OCI-LY7 (cell line): Measurements from ENCODE around the gene PARVB. TPM values are rescaled to one million over a fixed set of nuclear protein-coding genes. Genes with fewer than 3 reads are reported as not detected.

Source experiments
- BruUV-seq: library from RNA; stranded (reverse); fragments of 400-500 nt; replicated peaks from 2 replicates; lab custom pipeline; 2021; lab: Mats Ljungman, UMichigan
- CTCF ChIA-PET: fragments of 300-600 bp; sonication (Branson Sonifier 250); formaldehyde crosslinking; loops from one replicate; lab custom pipeline; 2022; ENCODE audit warnings: antibody characterized with exemption; ENCODE audit not compliant: unreplicated experiment; lab: Charles Lee
- POLR2A ChIA-PET: fragments of 300-600 bp; sonication (Branson Sonifier 250); formaldehyde crosslinking; loops from one replicate; lab custom pipeline; 2022; ENCODE audit warnings: antibody characterized with exemption; lab: Charles Lee
- DNase-seq: peaks from one replicate; pipeline ENCODE4 v3.0.0-alpha.2; 2015; ENCODE audit warnings: low spot score
- H2AFZ ChIP-seq: fragments of 200-600 bp; sonication (generic), shearing (Covaris generic); 2 replicates; pipeline ENCODE4 v1.6.1; 2014; ENCODE audit warnings: mild to moderate bottlenecking, antibody characterized with exemption, low read length, moderate library complexity
- H3K27ac ChIP-seq: fragments of 200-600 bp; sonication (generic); 2 replicates; pipeline ENCODE4 v1.5.1; 2014; ENCODE audit warnings: mixed run types, low read depth, mild to moderate bottlenecking, moderate library complexity, low read length, inconsistent platforms; ENCODE audit not compliant: poor library complexity, severe bottlenecking
- H3K36me3 ChIP-seq: fragments of 200-600 bp; sonication (generic); 2 replicates; pipeline ENCODE4 v1.6.1; 2014; ENCODE audit warnings: mild to moderate bottlenecking, antibody characterized with exemption, low read length, moderate library complexity, mixed read lengths; ENCODE audit not compliant: insufficient read depth
- H3K4me1 ChIP-seq: fragments of 200-600 bp; sonication (generic); 2 replicates; pipeline ENCODE4 v1.5.1; 2014; ENCODE audit warnings: mild to moderate bottlenecking, low read length; ENCODE audit not compliant: insufficient read depth, poor library complexity, severe bottlenecking
- H3K4me2 ChIP-seq: fragments of 200-600 bp; sonication (generic); 2 replicates; pipeline ENCODE4 v1.6.1; 2014; ENCODE audit warnings: mild to moderate bottlenecking, low read length
- H3K4me3 ChIP-seq: fragments of 200-600 bp; sonication (generic); 2 replicates; pipeline ENCODE4 v1.5.1; 2014; ENCODE audit warnings: mild to moderate bottlenecking, low read depth, low read length; ENCODE audit not compliant: poor library complexity, severe bottlenecking
- H3K79me2 ChIP-seq: fragments of 200-600 bp; sonication (generic); 2 replicates; pipeline ENCODE4 v1.6.1; 2016; ENCODE audit warnings: low read depth, mild to moderate bottlenecking, low read length, moderate library complexity, mixed read lengths; ENCODE audit not compliant: insufficient read depth
- H3K9me2 ChIP-seq: fragments of 200-600 bp; sonication (generic); 2 replicates; pipeline ENCODE4 v1.6.1; 2016; ENCODE audit warnings: mild to moderate bottlenecking, low read length, mixed read lengths; ENCODE audit not compliant: insufficient read depth
- H3K9me3 ChIP-seq: fragments of 200-600 bp; sonication (generic); 2 replicates; pipeline ENCODE4 v1.6.1; 2014; ENCODE audit warnings: mild to moderate bottlenecking, mixed run types, low read length, mixed read lengths
- H4K20me1 ChIP-seq: fragments of 200-600 bp; sonication (generic); 2 replicates; pipeline ENCODE4 v1.6.1; 2014; ENCODE audit warnings: mild to moderate bottlenecking, antibody characterized with exemption, low read length, moderate library complexity, mixed read lengths; ENCODE audit not compliant: insufficient read depth
- CTCF ChIP-seq: fragments of 200-600 bp; sonication (generic); conservative IDR thresholded peaks from 2 replicates; pipeline ENCODE4 v1.5.1; 2014; ENCODE audit warnings: mild to moderate bottlenecking, antibody characterized with exemption, low read length, moderate library complexity, mixed read lengths
- EZH2phosphoT487 ChIP-seq: fragments of 200-600 bp; sonication (generic); IDR thresholded peaks from 2 replicates; pipeline ENCODE4 v1.6.1; 2018; ENCODE audit warnings: low read depth, borderline replicate concordance, mild to moderate bottlenecking, mixed run types, antibody characterized with exemption, low read length, moderate library complexity, mixed read lengths
- intact Hi-C: fragments of 100-400 bp; cut with micrococcal nuclease; formaldehyde crosslinking; loops from one replicate; pipeline ENCODE4 v1.10.0; 2022; ENCODE audit not compliant: unreplicated experiment
- total RNA-seq, 2 experiments: library from RNA; depleted of rRNA in 1 of 2; stranded (reverse); fragments of >200 nt in 1 of 2; shearing (Covaris generic) in 1 of 2; gene quantifications; 2 replicates each; pipeline ENCODE4 v1.2.3, GENCODE V29; 2014 to 2022

PARVB gene
- total RNA-seq, 2 experiments from 2014 or later, result 0.34 TPM; not detected in 1

- TF ChIP-seq CTCF (no peak), EZH2phosphoT487 (no peak)
- no TSS peak for BruUV-seq
- no peaks in the 10 kb centered on the region for H3K9me3 ChIP-seq
- no peaks in the 10 kb centered on the region for H3K9me2 ChIP-seq
- H3K4me1 ChIP-seq, result no peaks in the 10 kb centered on the region
- no peak overlapping the region for H3K27ac ChIP-seq
- H3K79me2 ChIP-seq, result no peaks in the 10 kb centered on the region
- no peaks in the 10 kb centered on the region for H3K36me3 ChIP-seq
- no peak for DNase-seq
- no peak overlapping the region for H2AFZ ChIP-seq
- H3K4me2 ChIP-seq, result no peak overlapping the region
- intact Hi-C loops, result no loop called here
- CTCF ChIA-PET, result no interaction called here
- H4K20me1 ChIP-seq, result no peaks in the 10 kb centered on the region
- POLR2A ChIA-PET, result interaction anchor here (0.5 kb wide), 1 partner anchor 369 kb away, joined by 3 read pairs; no protein-coding TSS in a partner anchor
- no peak overlapping the region for H3K4me3 ChIP-seq
Observed at GRCh38 chr22:44154436-44154942, 130.4 kb downstream of the PARVB start.

- H3K4me1 ChIP-seq, result no peaks in the 10 kb centered on the region
- H3K9me3 ChIP-seq, result no peaks in the 10 kb centered on the region
- no peaks in the 10 kb centered on the region for H4K20me1 ChIP-seq
- ChIA-PET CTCF (interaction anchor here (0.5 kb wide), 1 partner anchor 285 kb away, joined by 3 read pairs; no protein-coding TSS in a partner anchor), POLR2A (no interaction called here)
- TF ChIP-seq CTCF (no peak), EZH2phosphoT487 (no peak)
- intact Hi-C loops, result no loop called here
- H3K4me2 ChIP-seq, result no peak overlapping the region
- no TSS peak for BruUV-seq
- no peak overlapping the region for H3K4me3 ChIP-seq
- DNase-seq, result no peak
- H3K79me2 ChIP-seq, result no peaks in the 10 kb centered on the region
- no peak overlapping the region for H2AFZ ChIP-seq
- no peak overlapping the region for H3K27ac ChIP-seq
- no peaks in the 10 kb centered on the region for H3K9me2 ChIP-seq
- no peaks in the 10 kb centered on the region for H3K36me3 ChIP-seq
Observed at GRCh38 chr22:44155115-44155514, 131.0 kb downstream of the PARVB start.

GRCh38 chr22:44157916-44158618 is 134.0 kb downstream of the PARVB start:
- intact Hi-C loops, result no loop called here
- POLR2A ChIA-PET, result no interaction called here
- TF ChIP-seq EZH2phosphoT487 (no peak), CTCF (no peak)
- CTCF ChIA-PET, result no interaction called here
- H3K9me3 ChIP-seq, result no peaks in the 10 kb centered on the region
- no peak for DNase-seq
- H3K79me2 ChIP-seq, result no peaks in the 10 kb centered on the region
- no peaks in the 10 kb centered on the region for H4K20me1 ChIP-seq
- no peak overlapping the region for H3K4me2 ChIP-seq
- H3K36me3 ChIP-seq, result no peaks in the 10 kb centered on the region
- no TSS peak for BruUV-seq
- no peak overlapping the region for H2AFZ ChIP-seq
- no peaks in the 10 kb centered on the region for H3K4me1 ChIP-seq
- H3K9me2 ChIP-seq, result no peaks in the 10 kb centered on the region
- H3K4me3 ChIP-seq, result no peak overlapping the region
- no peak overlapping the region for H3K27ac ChIP-seq
